Hepatocyte (in vitro differentiated cells): ENCODE measurements around the gene PPP4R3C.
"Not testable (repeated sequence)": the region's sequence is repeated elsewhere in the genome, so short reads cannot be mapped to it uniquely, and the experiment has no call there.

Source experiments
- EZH2 ChIP-seq: fragments of 200-600 bp; sonication (generic); IDR thresholded peaks from 2 replicates; pipeline ENCODE4 v1.6.1; 2016; ENCODE audit warnings: antibody characterized with exemption, mild to moderate bottlenecking, borderline replicate concordance
- TF ChIP-seq, protein P1 (sequence below): fragments of 200-600 bp; sonication (generic); IDR thresholded peaks from 2 replicates; pipeline ENCODE4 v1.5.1; 2016; ENCODE audit warnings: antibody characterized with exemption, mild to moderate bottlenecking; ENCODE audit not compliant: poor library complexity

DNA sequence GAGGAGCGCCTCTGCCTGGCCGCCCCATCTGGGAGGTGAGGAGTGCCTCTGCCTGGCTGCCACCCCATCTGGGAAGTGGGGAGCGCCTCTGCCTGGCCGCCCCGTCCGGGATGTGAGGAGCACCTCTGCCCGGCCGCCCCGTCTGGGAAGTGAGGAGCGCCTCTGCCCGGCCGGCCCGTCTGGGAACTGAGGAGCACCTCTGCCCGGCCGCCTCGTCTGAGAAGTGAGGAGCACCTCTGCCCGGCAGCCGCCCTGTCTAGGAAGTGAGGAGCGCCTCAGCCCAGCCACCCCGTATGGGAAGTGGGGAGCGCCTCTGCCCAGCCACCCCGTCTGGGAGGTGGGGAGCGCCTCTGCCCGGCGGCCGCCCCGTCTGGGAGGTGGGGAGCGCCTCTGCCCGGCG, 4.6 kb downstream of the PPP4R3C start:
- TF ChIP-seq, protein P1, sequence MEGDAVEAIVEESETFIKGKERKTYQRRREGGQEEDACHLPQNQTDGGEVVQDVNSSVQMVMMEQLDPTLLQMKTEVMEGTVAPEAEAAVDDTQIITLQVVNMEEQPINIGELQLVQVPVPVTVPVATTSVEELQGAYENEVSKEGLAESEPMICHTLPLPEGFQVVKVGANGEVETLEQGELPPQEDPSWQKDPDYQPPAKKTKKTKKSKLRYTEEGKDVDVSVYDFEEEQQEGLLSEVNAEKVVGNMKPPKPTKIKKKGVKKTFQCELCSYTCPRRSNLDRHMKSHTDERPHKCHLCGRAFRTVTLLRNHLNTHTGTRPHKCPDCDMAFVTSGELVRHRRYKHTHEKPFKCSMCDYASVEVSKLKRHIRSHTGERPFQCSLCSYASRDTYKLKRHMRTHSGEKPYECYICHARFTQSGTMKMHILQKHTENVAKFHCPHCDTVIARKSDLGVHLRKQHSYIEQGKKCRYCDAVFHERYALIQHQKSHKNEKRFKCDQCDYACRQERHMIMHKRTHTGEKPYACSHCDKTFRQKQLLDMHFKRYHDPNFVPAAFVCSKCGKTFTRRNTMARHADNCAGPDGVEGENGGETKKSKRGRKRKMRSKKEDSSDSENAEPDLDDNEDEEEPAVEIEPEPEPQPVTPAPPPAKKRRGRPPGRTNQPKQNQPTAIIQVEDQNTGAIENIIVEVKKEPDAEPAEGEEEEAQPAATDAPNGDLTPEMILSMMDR = not testable (repeated sequence)
- not testable (repeated sequence) for TF ChIP-seq EZH2
